ENCODE data around the gene UBE2Q1.

The UBE2Q1 gene

DNA sequence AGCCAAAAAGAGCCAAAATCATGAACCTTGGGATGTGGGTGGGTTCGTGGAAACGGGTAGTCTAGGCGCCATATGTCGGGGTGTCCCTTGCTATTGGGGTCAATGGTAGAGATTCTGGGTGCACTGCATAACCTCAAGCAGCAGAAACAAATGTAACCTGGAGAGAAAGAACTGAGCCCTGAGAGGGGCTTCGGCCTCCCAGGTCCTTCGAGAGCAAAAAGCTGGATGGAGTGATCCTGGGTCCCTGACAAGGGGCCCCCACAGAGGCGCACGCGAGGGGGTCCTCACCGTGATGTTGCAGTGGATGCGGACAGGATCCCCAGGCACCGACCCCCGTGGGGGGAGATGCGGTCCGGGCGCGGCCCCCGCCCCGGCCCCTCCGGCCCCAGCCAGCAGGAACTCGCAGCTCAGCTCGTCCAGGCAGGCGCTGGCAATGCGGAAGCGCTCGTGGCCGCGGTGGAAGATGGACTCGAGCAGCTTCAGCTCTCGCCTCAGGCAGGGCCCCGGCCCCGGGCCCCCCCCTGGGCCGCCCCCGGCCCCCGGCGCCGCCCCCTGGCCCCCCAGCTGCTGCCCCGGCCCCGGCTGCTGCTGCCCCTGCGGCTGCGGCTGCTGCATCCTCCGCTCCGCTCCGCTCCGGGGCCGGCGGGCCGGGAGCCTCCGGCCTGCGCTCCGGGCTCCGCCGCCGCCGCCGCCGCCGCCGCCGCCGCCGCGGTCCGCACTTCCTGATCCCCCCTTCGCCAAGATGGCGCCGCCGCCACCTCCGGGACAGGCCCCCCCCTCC lies at the start of gene UBE2Q1:
UBE2Q1 (minus strand) TSS at position 724 of the 781 bp plus-strand sequence; CDS start at position 615, 109 bp downstream.
- DNase-seq = peak; percentile 42

DNA sequence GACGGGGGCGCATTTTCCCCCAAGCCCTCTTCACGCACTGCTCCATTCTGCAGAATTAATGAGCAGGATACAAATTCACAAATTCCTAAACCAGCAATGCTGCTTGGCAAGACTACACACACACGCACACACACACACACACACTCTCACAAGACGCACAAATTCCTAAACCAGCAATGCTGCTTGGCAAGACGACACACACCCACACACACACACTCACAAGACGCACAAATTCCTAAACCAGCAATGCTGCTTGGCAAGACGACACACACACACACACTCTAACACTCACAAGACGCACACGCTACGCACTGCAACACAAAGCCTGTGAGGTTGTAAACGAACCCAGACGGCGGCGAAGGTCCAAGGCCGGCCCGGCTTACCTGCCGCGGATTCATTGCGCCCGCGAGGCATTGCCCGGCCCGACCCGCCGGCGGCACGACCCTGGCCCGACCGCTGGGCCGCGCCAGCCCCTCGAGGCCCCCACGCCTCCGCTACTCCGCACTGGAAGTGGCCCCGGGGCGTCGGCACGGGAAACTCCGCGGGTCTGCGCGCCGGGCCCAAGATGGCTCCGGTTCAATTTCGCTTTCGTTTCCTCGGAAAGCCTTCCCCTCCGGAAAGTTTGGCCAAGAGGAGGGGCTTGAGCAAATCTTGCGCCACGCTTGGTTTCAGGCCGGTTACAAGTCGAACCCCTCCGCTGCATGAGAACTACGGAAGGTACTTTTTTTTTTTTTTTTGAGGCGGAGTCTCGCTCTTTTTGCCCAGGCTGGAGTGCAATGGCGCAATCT lies 49.3 kb upstream of the UBE2Q1 start, which contains the start of gene ADAR:
ADAR (minus strand) TSS at position 578 of the 788 bp plus-strand sequence; CDS start at position 398, 180 bp downstream.
- DNase-seq = peak; percentile 93

DNA sequence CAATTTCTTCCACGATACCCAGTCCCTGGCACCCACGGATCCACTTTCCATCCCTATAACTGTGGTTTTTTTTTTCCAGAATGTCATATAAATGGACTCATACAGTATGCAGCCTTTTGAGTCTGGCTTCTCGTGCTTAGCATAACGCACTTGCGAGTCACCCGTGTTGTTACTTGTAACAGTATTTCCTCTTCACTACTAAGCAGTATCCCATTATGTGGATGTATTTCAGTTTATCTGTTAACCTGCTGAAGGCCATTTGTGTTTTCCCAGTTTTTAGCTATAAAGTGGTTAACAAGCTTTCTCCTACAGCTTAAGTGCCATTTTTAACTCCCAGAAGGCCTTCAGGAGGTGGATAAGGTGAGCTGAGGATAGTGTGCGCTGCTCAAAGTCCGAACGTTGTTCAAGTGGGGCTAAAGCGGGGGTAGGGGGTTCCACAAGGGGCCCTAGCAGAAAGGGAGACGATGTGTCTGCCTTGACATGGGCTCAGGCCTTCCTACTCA lies 48.7 kb upstream of the UBE2Q1 start:
- DNase-seq = no peak

DNA sequence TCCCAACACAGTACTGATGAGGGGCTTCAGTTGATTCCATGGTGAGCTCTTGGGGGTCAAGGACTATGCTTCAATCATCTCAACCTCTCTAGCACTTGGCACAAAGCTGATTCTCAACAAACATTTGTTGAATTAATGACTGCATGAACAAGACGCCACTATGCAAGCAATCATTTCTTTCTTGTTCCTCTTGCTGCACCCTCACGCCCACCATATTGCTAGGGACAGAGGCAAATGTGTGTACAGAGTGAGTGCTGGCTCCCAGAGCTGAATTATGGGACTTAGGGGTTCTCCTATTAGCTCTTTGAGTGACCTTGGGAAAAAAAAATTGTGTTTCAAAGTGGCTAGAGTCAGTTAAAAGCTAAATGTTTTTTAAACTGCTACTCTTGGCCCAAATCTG lies 47.1 kb upstream of the UBE2Q1 start:
- DNase-seq = no peak

DNA sequence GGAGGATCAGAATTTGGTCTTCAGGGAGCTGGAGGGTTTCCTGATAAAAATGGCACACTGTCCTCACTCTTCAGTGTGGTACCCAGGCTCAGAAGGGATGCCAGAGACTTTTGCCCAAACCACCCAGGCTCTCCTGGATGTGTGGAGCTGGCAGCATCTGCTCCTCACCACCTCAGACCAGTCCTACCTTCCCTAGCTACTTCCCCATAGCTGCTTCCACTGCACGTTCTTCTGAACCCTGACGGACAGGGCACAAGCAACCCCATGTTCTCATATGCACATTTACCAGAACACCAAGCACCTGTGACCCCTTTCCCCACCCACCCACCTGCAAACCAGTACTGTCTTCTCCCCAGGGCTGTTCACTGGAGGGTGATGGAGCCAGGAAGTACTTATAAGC lies 44.9 kb upstream of the UBE2Q1 start:
- DNase-seq = no peak

DNA sequence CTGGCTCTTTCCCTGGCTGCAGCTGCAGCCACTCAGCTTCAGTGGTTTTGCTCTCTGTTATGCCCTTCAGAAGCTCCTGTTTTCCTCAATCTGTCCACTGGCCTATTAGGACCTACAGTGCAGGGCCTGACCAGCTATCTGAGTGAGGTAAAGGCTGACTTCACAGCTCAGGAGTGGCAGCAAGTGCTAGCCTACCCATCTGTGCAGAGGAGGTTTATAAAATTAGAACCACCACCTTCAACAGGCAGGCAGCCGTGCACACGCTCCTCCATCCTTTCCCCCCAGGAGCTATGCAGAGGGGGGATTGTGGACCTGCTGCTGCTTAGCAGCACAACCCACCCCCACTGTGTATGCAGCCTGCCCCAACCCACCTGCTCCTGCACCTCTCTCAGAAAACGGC lies 41.2 kb upstream of the UBE2Q1 start:
- DNase-seq = no peak

DNA sequence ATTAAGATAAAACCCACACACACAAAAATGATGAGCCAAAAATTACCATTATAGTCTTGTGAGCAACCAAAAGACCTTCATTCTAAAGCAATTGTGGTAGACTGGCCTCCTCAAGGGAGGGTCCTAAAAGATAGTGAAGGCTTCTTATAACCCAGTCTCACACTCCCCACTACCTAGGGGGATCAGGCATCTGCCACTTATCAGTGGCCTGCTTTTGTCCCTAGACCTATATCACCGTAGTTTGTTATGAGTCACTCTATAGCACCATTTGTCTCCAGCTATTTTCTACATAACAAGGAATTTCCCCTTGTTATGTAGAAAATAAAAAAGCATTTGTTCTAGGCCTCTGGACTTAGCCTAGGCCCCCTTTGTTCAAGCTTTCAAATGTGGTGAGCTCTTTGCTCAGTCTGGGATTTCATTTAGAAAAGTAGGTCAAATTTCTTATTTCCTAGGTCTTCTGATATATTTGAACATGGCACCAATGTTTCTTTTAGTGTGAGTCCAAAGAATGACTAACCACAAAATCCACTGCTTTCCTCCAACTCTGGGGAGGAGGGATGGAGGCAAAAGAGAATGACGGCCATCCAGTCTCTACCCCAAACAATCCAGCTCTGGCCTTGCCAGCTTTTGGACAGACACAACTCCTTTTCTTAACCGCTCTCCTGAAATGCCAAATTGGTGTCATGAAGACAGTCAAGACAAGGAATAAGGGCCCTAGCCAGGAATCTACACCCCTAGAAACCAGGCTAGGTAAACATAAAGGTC lies 40.6 kb upstream of the UBE2Q1 start:
- DNase-seq = no peak

DNA sequence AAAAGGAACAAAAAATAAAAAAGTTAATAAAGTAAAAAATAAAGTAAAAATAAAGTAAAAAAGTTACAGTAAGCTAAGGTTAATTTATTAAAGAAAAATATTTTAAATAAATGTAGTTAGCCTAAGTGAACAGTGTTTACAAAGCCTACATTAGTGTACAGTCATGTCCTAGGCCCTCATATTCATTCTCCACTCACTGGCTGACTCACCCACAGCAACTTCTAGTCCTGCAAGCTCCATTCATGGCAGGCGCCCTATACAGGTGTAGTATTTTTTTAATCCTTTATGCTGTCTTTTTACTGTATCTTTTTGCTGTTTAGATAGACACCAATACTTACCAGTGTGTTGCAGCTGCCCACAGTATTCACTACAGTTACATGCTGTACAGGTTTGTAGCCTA lies 37.2 kb upstream of the UBE2Q1 start:
- no peak for DNase-seq

DNA sequence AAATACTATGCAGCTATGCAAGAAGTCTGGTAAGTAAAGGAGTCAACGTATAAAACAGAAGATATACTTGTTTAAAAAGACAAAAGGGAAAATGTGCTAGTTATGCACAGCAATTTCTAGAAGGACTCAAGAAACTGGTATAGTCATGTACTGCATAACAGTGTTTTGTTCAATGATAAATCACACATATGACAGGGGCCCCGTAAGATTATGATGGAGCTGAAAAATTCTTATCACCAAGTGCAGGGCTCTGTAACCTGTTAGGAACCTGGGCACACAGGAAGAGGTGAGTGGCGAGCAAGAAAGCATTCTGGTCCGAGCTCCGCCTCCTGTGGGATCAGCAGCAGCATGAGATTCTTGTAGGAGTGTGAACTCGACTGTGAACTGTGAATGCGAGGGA lies 36.3 kb upstream of the UBE2Q1 start:
- DNase-seq = no peak

DNA sequence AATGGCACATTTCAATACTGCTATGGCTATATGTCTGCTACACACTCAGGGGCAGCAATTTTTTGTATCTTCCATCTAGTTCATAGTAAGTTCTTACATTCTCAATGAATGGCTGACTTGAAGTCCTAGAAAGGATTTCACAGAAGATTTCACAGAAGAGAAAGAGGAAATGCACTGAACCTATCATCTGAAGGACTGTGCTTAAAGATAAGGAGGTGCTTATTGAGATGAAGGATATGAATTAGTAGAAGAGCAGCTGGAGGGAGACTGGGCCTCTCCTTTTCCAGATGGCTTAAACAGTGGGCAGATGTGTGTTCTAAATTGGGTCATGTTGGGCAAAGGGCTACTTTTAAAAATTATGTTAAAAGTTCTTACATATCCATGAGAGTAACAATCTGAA lies 34.9 kb upstream of the UBE2Q1 start:
- DNase-seq = no peak

DNA sequence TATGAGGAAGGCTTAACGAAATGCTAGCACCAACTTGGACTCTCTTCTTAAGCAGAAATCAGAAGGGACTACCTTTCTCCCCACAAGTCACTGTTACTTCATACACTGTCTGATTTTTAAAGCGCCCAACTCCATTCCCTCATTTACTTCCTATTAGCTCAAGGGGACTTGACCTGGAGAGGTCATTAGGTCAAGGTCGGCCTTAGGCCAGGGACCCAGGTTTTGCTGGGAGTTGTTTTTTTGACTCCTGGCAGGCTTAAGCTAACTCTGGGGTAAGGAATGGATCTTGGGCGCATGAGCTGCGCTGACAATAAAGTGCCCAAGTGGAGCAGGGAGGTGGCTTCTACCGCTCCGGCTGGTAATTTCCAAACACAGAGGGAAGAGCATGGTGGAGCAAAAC lies 32.7 kb upstream of the UBE2Q1 start:
- no peak for DNase-seq

DNA sequence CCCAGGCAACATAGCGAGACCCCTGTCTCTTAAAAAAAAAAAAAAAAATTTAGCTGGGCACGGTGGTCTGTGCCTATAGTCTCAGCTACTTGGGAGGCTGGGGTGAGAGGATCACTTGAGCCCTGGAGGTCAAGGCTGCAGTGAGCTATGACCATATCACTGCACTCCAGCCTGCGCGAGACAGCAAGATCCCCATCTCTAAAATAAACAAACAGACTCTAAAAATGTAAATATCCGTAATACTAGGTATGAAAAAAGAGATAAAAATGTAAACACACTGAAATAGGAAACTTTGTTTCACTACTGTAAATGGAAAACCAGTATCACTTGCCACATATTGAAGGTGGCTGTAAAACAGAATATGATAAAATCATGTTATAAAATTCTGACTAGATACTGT lies 32.3 kb upstream of the UBE2Q1 start:
- no peak for DNase-seq

DNA sequence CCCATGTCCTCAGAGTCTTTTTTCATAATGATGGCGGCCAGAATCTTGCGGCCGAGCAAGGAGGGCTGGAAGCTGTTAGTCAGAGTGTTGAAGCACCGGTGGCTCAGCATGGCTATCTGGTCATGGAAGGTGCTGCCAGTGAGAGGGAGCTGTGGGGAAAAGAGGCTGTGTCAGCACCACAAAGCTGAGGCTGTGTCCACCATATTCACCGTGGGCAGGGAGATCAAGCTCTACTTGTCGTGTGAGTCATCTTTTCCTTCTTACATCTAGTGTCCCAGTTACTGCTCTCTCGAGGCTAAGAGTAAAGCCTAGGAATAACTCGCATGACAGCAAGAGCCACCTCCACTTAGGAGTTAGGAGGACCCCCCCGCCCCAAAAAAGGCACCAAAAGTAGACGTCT lies 31.3 kb upstream of the UBE2Q1 start:
- DNase-seq = no peak

DNA sequence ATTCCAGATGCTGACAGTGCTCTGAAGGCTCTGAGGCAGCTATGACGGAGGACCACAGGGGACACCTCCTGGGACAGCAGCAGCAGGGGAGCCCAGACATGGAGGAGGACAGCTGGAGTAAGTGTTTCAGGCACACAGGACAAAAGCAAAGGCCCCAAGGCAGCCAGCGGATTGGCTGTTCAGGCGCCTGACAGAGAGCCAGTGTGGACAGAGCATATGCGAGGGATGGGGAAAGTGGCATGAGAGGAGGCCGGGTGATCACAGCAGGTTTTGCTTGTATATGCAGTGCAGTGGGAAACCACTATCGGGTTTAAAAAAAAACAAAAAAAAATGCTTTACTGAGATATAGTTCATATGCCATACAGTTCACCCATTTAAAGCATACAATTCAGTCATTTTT lies 28.2 kb upstream of the UBE2Q1 start:
- no peak for DNase-seq

DNA sequence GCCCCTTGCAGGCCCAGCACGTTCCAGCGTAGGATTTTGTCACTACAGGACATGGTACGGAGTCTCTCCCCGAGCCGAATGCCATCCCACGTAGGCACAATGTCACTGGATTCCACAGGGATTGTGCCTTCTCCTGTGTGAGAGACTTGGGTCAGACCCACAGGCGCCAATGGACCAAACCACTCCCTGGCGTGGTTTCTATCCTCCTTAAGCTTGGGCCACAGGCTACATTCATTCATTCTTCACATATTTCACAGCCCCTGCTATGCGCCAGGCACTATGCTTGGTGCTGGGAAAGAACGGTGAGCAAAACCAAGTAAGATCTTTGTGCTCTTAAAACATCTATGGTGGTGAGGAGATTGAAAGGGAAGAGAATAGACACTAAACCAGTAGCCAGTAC lies 27.8 kb upstream of the UBE2Q1 start:
- no peak for DNase-seq

DNA sequence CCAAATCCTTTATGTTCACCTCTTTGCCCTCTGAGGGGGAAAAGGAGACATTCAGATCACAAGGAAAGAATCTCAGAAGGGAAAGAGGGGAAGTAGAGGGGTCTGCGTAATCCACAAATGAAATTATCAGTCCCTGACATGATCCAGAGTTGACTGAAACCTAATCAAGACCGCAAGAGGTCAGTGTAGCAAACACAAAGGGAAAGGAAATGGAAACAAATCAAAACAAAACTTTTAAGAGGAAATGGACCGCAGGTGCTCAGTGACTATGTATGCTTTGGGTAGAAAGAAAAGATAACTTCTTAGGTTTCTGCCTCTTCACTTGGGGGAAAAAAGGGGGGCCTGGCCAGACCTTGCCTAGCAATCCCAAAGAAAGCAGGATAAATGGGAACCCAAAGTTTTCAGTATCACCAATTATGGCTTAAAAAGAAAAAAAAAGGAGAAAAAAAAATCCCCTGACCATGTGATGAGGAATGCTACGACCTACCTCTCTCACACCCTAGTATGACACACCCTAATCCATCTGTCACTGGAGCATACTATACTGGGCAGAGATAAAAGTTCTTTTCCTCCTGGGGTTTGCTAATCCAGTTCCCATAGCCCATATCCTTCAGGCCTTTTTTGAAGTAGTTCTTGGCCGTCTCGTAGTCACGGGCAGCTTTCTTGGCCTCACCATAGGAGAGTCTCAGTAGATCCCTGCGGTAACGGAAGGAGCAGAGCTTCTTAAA lies 26.0 kb upstream of the UBE2Q1 start:
- DNase-seq = no peak

DNA sequence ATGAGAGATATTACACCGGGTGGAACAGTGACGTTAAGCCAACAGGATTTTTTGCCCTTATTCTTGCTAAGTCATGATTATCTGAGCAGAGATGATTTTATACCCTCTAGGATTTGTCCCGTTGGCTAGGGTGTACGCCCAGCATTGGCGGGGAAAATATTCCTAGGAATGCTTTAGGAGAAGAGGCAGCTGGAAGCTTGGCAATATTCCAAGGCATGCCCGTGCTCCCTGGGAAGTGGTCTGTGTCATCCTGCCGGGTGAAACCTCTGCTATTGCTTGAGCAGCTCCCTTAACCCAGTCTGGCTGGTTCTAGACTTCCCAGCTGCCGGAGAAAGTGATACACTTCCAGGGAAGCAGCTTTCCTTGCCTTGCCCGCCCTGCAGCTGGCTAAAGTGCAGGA lies 25.3 kb upstream of the UBE2Q1 start:
- no peak for DNase-seq

DNA sequence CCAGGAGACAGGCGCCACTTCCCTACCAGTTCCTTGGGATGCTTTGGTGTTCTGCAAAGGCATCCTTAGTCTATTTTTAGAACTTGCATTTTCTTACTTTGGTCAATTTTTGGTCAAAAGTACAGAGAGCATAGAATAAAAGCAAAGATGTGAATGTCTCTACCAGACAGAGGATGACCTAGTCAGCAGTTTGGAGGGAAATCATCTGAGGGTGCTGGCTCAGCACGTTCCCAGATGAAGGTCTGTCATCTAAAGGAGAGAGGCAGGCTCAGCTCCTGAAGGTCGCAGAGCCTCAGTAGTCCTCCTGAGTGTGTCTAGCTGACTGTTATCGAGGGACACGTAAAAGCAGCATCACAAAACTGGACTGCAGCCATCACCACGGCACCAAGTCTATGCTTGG lies 24.4 kb upstream of the UBE2Q1 start:
- DNase-seq = no peak

DNA sequence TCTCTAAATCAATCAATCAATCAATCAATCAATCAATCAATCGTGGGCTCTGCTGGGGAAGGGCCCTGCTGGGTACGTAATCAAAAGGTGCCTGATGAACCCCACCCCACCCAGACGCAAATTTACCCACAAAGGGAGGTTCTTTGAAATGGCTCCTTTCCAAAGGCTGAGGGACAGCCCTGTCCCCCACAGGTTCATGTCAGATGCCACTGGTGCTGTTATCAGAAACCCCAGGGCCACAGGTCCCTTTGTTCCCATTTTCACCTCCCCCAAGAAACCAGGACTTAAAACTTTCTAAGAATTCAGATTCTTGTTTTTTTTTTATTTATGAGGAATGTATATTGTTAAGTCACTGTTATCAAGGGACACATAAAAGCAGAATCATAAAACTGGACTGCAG lies 23.3 kb upstream of the UBE2Q1 start:
- no peak for DNase-seq

DNA sequence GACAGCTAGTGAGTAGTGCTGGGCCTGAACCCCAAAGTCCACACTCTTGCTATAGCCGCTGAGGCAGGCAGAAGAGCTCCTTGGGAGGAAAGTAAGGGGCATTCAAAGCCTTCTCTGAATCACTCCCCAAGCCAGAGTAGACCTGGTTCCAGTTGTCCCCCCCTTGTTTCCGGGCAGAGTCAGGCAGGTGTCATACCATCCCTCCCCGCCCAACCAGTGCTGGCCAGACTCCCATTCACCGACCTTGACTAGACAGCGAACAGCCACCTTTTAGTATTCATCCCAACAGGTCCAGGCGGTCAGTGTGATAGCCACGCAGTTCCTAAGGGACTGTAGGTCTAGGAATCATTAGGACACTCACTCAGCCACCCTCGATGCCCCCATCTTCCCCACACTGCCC lies 20.9 kb upstream of the UBE2Q1 start:
- DNase-seq = no peak

DNA sequence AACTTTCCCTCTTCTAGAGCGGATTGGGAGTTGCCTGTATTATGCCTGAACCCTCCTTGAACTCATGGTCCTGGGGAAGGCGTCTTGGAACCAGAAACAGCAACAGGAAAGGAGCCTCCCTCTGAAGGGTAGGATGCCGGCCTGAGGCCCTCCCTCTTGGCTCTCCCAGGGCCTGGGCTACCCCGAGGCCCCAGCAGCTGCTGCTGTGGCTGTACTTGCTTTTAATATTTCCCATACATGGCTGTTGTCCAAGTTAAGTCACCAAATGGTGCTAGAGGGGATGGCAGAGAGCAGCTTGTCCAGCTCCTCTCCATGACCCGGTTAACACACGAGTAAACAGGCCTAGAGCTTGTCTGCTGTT lies 19.6 kb upstream of the UBE2Q1 start:
- DNase-seq = no peak

DNA sequence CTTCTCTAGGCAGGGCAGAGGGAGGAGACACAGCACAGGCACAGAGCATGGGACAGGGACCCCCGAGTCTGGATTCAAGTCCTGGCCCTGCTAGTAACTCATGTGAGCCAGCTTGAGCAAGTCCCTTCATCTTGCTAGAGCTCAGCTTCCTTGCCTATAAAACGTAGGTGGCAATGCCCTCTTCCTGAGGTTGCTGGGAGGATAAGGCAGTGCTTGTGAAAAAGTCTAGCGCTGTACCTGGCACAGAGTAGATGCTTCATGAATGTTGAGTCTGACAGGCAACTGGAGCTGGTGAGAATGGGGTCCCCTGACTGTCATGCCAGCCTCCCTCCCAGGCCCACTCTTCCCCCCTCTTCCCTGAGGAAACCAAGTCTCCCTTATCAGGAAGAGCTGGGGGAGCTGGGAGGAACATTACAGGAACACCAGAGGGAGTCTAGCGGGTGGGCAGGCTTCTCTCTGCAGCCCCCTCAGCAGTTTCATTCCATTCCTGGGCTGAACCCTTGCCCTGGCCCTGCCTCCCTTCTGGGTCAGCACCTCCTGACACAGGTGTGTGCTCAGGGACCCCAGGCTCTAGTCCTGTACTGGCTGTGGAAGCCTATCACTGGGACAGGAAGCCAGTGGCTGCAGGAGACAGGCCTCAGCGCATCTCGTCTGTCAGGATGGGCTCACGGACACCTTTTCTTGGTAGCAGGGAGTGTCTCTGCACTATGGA lies 19.0 kb upstream of the UBE2Q1 start:
- DNase-seq = no peak
